SK-N-SH (cell line): ENCODE measurements around the gene MRPS15.

Source experiments
- CTCF ChIP-seq: fragments of 200-600 bp; sonication (generic); IDR thresholded peaks from 2 replicates; pipeline ENCODE4 v1.6.1; 2017; ENCODE audit warnings: antibody characterized with exemption, mild to moderate bottlenecking, moderate library complexity
- REST ChIP-seq: IDR thresholded peaks from 2 replicates; pipeline ENCODE4 v1.6.1; 2012; ENCODE audit warnings: mild to moderate bottlenecking, low read depth, low read length, moderate library complexity
- RXRA ChIP-seq: IDR thresholded peaks from 2 replicates; pipeline ENCODE4 v1.4.0; 2012; ENCODE audit warnings: low read depth, mild to moderate bottlenecking, borderline replicate concordance

GRCh38 chr1:36486439-36487335, 22.5 kb upstream of the MRPS15 start:
- TF ChIP-seq REST (no peak), RXRA (no peak), CTCF (no peak)
